Common myeloid progenitor, CD34-positive (primary cell): ENCODE results near the gene PRXL2A.

Experiments
- CTCF ChIA-PET: fragments of 350-600 bp; sonication (Branson Sonifier 250); formaldehyde crosslinking; loops from one replicate; lab custom pipeline; 2021; ENCODE audit warnings: antibody characterized with exemption; lab: Charles Lee
- POLR2A ChIA-PET: fragments of 350-600 bp; sonication (Branson Sonifier 250); formaldehyde crosslinking; loops from one replicate; lab custom pipeline; 2021; ENCODE audit warnings: antibody characterized with exemption; lab: Charles Lee
- DNase-seq, 3 donors: peaks; one replicate each; pipeline versions ENCODE4 v3.0.0 to v3.0.0-alpha.2; 2013
- H3K27ac ChIP-seq, 2 experiments: 1 replicate in 1 of 2; 2 replicates in 1 of 2; pipeline ENCODE4 v1.7.0; 2013; ENCODE audit warnings: inconsistent platforms in 2 of 2, low read length in 2 of 2, mild to moderate bottlenecking in 2 of 2, low read depth in 1 of 2, moderate library complexity in 1 of 2; ENCODE audit not compliant: severe bottlenecking in 2 of 2, insufficient read depth in 1 of 2, poor library complexity in 1 of 2
- H3K27me3 ChIP-seq, 5 experiments: replicated peaks in 2 of 5; 1 replicate in 3 of 5; 2 replicates in 2 of 5; pipeline versions ENCODE4 v1.6.1 to v1.7.0; 2013; ENCODE audit warnings: low read length in 4 of 5, mild to moderate bottlenecking in 2 of 5, moderate library complexity in 2 of 5, inconsistent platforms in 1 of 5; ENCODE audit not compliant: insufficient read depth in 5 of 5, control insufficient read depth in 4 of 5
- H3K36me3 ChIP-seq, 4 experiments: 1 replicate in 2 of 4; 2 replicates in 2 of 4; pipeline versions ENCODE4 v1.6.1 to v1.7.0; 2013; ENCODE audit warnings: low read length in 3 of 4, control low read depth in 1 of 4, mild to moderate bottlenecking in 1 of 4; ENCODE audit not compliant: control insufficient read depth in 4 of 4, insufficient read depth in 4 of 4
- H3K4me1 ChIP-seq, 4 experiments: 1 replicate in 3 of 4; 2 replicates in 1 of 4; pipeline versions ENCODE4 v1.6.1 to v1.7.1; 2013; ENCODE audit warnings: low read length in 3 of 4, mild to moderate bottlenecking in 3 of 4, control low read depth in 1 of 4, inconsistent platforms in 1 of 4, moderate library complexity in 1 of 4; ENCODE audit not compliant: control insufficient read depth in 4 of 4, insufficient read depth in 4 of 4; ENCODE audit errors: control extremely low read depth in 1 of 4
- H3K4me3 ChIP-seq, 7 experiments: 1 replicate in 4 of 7; 2 replicates in 3 of 7; pipeline versions ENCODE4 v1.5.1 to v1.7.0; 2013; ENCODE audit warnings: mild to moderate bottlenecking in 7 of 7, low read length in 6 of 7, moderate library complexity in 6 of 7, inconsistent platforms in 2 of 7, low read depth in 2 of 7, control low read depth in 1 of 7; ENCODE audit not compliant: insufficient read depth in 4 of 7, control insufficient read depth in 1 of 7; ENCODE audit errors: extremely low read depth in 1 of 7
- H3K9me3 ChIP-seq, 5 experiments: 1 replicate in 4 of 5; 2 replicates in 1 of 5; pipeline versions ENCODE4 v1.6.1 to v1.7.1; 2013; ENCODE audit warnings: low read length in 4 of 5, mild to moderate bottlenecking in 2 of 5, inconsistent platforms in 1 of 5, low read depth in 1 of 5, moderate library complexity in 1 of 5; ENCODE audit not compliant: control insufficient read depth in 4 of 5, insufficient read depth in 2 of 5; ENCODE audit errors: control extremely low read depth in 1 of 5
- WGBS: methylation state at CpG from one replicate; pipeline ENCODE4 v1.1.5; 2013; ENCODE audit not compliant: insufficient coverage; 5-methylcytosine and 5-hydroxymethylcytosine counted together

Gene PRXL2A

GRCh38 chr10:80410122-80410521 is 1.8 kb downstream of the PRXL2A start:
- CTCF ChIA-PET: interaction anchor here (1.2 to 1.6 kb wide), 5 partner anchors 9 to 254 kb away, joined by 3 to 9 read pairs (median 3); no protein-coding TSS in a partner anchor
- no peaks in the 10 kb centered on the region for H3K9me3 ChIP-seq
- H3K27ac ChIP-seq: no peak overlapping the region
- WGBS: 50% methylated on average over 2 of the region's 2 CpGs
- H3K36me3 ChIP-seq: no peaks in the 10 kb centered on the region
- peaks cover 7 to 72% (median 61%) of the 10 kb centered on the region in 4 experiments for H3K4me1 ChIP-seq
- no peak for DNase-seq
- POLR2A ChIA-PET: no interaction called here
- H3K4me3 ChIP-seq: no peak overlapping the region
- H3K27me3 ChIP-seq: no peaks in the 10 kb centered on the region

GRCh38 chr10:80410578-80411145 is 2.3 kb downstream of the PRXL2A start:
- ChIA-PET CTCF (interaction anchor here (1.2 to 1.9 kb wide), 6 partner anchors 9 to 253 kb away, joined by 3 to 11 read pairs (median 5); no protein-coding TSS in a partner anchor), POLR2A (interaction anchor here (0.6 kb wide), 1 partner anchor 27 kb away, joined by 3 read pairs; no protein-coding TSS in a partner anchor)
- DNase-seq: peak; percentile 39 to 79 (median 60)
- Histone ChIP-seq H3K9me3 (no peaks in the 10 kb centered on the region), H3K36me3 (peaks cover 0 to 3% (median 0%) of the 10 kb centered on the region in 4 experiments), H3K27ac (no peak overlapping the region), H3K27me3 (no peaks in the 10 kb centered on the region), H3K4me3 (no peak overlapping the region), H3K4me1 (peaks cover 7 to 75% (median 61%) of the 10 kb centered on the region in 4 experiments)
- WGBS: 27% methylated on average over 1 of the region's 5 CpGs

GRCh38 chr10:80411267-80411668 is 2.9 kb downstream of the PRXL2A start:
- H3K4me1 ChIP-seq: peaks cover 7 to 79% (median 64%) of the 10 kb centered on the region in 4 experiments
- no peak for DNase-seq
- H3K27ac ChIP-seq: no peak overlapping the region
- CTCF ChIA-PET: interaction anchor here (1.2 to 1.9 kb wide), 6 partner anchors 14 to 252 kb away, joined by 3 to 11 read pairs (median 4); no protein-coding TSS in a partner anchor
- no peaks in the 10 kb centered on the region for H3K9me3 ChIP-seq
- peaks cover 0 to 9% (median 0%) of the 10 kb centered on the region in 4 experiments for H3K36me3 ChIP-seq
- H3K27me3 ChIP-seq: no peaks in the 10 kb centered on the region
- POLR2A ChIA-PET: no interaction called here
- WGBS: 45% methylated on average over 1 of the region's 2 CpGs
- no peak overlapping the region for H3K4me3 ChIP-seq

DNA sequence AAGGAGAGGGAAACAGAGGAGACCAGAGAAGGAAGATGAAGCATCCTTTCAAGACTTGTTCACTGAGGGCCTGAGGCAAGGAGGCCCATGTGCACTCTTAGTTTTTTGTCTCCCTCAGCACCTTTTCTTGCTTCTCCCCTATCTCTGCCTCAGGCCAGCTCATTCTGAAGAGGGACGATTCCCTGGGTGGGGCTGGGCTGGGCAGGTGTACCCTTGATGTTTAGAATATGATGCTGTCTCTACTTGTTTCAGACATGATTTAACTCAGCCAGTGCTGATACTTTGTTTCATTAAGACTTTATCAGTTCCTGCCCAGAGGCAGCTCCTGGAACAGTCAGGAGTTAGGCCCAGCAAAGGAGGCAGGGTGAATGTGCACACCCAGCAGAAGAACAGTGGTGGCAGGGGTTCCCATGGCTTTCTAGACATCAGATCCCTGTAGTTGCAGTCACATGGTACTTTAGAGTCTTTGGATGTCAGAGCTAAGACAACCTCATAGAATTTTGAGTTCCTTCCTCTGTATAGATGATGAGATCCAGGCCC is 3.4 kb downstream of the PRXL2A start:
- Histone ChIP-seq H3K36me3 (peaks cover 0 to 9% (median 0%) of the 10 kb centered on the region in 4 experiments), H3K27ac (no peak overlapping the region), H3K27me3 (no peaks in the 10 kb centered on the region), H3K4me3 (no peak overlapping the region), H3K9me3 (no peaks in the 10 kb centered on the region), H3K4me1 (peaks cover 7 to 80% (median 65%) of the 10 kb centered on the region in 4 experiments)
- no peak for DNase-seq
- POLR2A ChIA-PET: no interaction called here
- WGBS: 100% methylated on average over 1 of the region's 1 CpG
- CTCF ChIA-PET: interaction anchor here (1.3 to 1.9 kb wide), 5 partner anchors 14 to 252 kb away, joined by 3 to 11 read pairs (median 5); no protein-coding TSS in a partner anchor

GRCh38 chr10:80412486-80412885 is 4.1 kb downstream of the PRXL2A start:
- Histone ChIP-seq H3K4me3 (no peak overlapping the region), H3K4me1 (peaks cover 7 to 77% (median 64%) of the 10 kb centered on the region in 4 experiments), H3K9me3 (no peaks in the 10 kb centered on the region), H3K36me3 (peaks cover 0 to 9% (median 0%) of the 10 kb centered on the region in 4 experiments), H3K27me3 (no peaks in the 10 kb centered on the region), H3K27ac (no peak overlapping the region)
- ChIA-PET CTCF (interaction anchor here (1.3 to 2.1 kb wide), 4 partner anchors 22 to 35 kb away, joined by 4 to 11 read pairs (median 7); no protein-coding TSS in a partner anchor), POLR2A (no interaction called here)
- DNase-seq: peak in 1 of 3 donors; percentile 24
- 86% methylated on average over 3 of the region's 5 CpGs for WGBS

DNA sequence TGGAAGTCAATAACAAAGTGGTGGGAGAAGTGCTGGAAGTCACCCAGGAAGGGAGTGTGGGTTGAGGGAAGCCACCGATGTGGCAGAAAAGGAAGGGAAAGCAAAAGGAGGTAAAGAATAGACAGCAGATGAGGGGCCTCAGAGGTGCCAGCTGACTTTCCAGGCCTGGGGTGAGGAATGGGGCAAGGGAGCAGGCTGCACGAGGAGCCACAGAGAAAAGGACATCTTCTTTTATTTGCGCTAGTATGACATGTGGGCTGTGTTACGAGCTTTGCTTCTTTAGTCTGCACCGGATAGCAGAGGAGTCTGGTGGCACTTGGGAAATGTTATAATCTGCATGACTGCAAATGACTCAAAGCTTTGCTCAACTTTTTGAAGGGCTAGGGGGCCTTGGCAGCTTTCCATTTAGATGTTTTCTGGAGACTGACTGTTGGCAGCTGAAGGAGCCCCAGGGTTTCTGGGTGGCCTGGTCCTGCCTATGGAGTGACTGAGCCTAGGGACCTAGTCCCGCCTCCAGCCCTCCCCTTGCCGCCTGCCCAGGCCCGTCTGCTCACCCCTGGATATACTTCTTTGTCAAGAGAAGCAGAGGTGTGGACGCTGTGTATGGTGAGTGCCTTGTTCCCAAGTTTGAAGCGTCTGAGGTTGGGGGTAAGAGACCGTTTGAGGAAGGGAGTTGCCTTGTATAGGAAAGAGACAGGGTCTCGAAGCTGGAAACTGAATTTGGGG is 5.1 kb downstream of the PRXL2A start:
- Histone ChIP-seq H3K9me3 (no peaks in the 10 kb centered on the region), H3K27me3 (no peaks in the 10 kb centered on the region), H3K27ac (no peak overlapping the region), H3K4me1 (peaks cover 4 to 71% (median 56%) of the 10 kb centered on the region in 4 experiments), H3K4me3 (peak overlapping the region in 1 of 7 experiments; percentile 8), H3K36me3 (peaks cover 0 to 9% (median 0%) of the 10 kb centered on the region in 4 experiments)
- DNase-seq: peak in 2 of 3 donors; percentile 36 to 45
- 86% methylated on average over 12 of the region's 12 CpGs for WGBS
- ChIA-PET CTCF (interaction anchor here (0.5 to 2.1 kb wide), 4 partner anchors 19 to 89 kb away, joined by 3 to 9 read pairs (median 3); no protein-coding TSS in a partner anchor), POLR2A (no interaction called here)
